ENCODE data around the gene PWWP3B. TPM values are rescaled to one million over a fixed set of nuclear protein-coding genes. Genes with fewer than 3 reads are reported as not detected.

PWWP3B gene
- not detected in 2 replicates for total RNA-seq (2021)
- percentile 4 among the genes with signal in this experiment for Bru-seq, nascent RNA
- BruChase-seq, experiment 1, labeled RNA remaining after a 2-hour chase: percentile 13 among the genes with signal in this experiment
- percentile 8 among the genes with signal in this experiment for BruChase-seq, experiment 2, labeled RNA remaining after a 6-hour chase
- long read RNA-seq: 0 reads

DNA sequence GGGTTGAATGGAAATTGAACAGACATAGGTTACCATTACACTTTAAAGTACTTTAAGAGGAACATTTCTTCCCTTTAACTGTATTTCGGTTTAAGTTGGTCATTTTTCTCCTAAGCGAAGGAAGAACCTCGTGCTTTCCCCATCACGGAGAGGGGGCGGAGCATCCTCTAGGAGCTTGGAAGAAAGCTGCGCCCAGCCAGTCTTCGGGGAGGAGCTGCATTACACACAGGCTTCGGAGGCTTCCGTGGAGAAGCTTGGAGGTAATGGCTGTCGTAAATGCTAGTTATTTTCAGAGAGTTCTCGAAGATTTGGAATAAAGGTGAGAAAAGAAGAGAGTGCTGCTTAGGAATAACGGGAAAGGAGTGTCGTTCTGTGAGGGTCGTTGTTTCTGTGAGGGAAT, at the start of gene PWWP3B:
Gene PWWP3B, plus strand, starts transcription at position 199 of the 400 bp plus-strand sequence. CDS start 37,128 bp downstream, outside the sequence.
- Histone ChIP-seq H3K27me3 (replicated peaks; ENCODE audit: insufficient read depth, low read depth, low read length, poor library complexity) (peaks cover 20% of the 10 kb centered on the region), H3K9me3 (ENCODE audit: low read depth, low read length, poor library complexity, severe bottlenecking) (no peaks in the 10 kb centered on the region), H3K4me3 (ENCODE audit: low read depth, low read length, poor library complexity, severe bottlenecking) (no peak within 1 kb of the TSS), H3K4me1 (ENCODE audit: insufficient read depth, low read length, poor library complexity, severe bottlenecking) (no peaks in the 10 kb centered on the region), H3K27ac (ENCODE audit: low read depth, low read length, poor library complexity, severe bottlenecking) (no peak within 1 kb of the TSS), H3K36me3 (ENCODE audit: insufficient read depth, low read length, poor library complexity, severe bottlenecking) (no peaks in the 10 kb centered on the region)
- ChIA-PET POLR2A (ENCODE audit: low non-redundant PET) (no interaction called here), CTCF (no interaction called here)
- BruUV-seq (replicated peaks): no TSS peak
- intact Hi-C loops (cut with micrococcal nuclease; ENCODE audit: unreplicated experiment): no loop called here
- peak; percentile 5 for DNase-seq (ENCODE audit: low spot score)
- TF ChIP-seq CTCF (conservative IDR thresholded peaks at IDR 0.05; ENCODE audit: low read depth, low read length): no peak
- no peak for TF ChIP-seq EZH2 (IDR thresholded peaks at IDR 0.05; ENCODE audit: borderline replicate concordance, low read depth, low read length, poor library complexity, severe bottlenecking)

GRCh38 chrX:106139048-106139447, 29.1 kb upstream of the PWWP3B start:
- POLR2A ChIA-PET (ENCODE audit: low non-redundant PET): no interaction called here

DNA sequence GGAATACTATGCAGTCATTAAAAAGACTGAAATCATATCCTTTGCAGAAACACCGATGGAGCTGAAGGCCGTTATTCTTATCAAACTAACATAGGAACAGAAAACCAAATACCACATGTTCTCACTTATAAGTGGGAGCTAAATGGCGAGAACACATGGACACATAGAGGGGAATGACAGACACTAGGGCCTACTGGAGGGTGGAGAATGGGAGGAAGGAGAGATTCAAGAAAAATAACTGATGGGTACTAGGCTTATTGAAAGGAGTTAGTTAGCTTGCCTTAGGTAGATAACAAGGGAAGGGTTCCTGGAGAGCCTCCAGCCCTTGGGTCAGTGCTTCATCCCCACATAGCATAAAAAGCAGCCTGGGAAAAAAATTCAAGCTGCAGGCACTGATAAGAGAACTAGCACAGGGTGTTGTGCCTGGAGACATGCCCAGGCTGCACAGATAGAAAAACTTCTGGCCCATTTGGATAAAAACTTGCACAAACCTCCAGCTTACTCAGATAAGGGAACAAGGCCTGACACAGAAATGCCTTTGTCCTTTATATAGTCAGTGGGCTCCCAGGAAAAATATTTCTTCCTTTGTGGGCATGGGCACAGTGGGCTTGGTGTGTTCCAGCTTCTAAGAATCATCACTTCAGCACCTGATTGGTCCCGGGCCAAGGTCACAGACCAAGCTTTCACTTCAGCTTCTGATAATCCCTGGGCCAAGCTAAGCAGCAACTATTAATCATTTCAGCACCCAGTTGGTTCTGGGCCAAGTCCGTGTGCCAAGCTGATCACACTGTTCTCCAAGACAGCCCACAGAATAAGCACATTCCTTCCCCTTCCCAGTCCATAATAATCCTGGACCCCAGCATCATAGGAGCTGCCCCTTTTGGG, 23.1 kb upstream of the PWWP3B start:
- CTCF ChIA-PET: no interaction called here

More at GRCh38 chrX:106139048-106139447, 29.1 kb upstream of the PWWP3B start:
- no peak for TF ChIP-seq EZH2 (IDR thresholded peaks at IDR 0.05; ENCODE audit: borderline replicate concordance, low read depth, low read length, poor library complexity, severe bottlenecking)
- Histone ChIP-seq H3K36me3 (ENCODE audit: insufficient read depth, low read length, poor library complexity, severe bottlenecking) (no peaks in the 10 kb centered on the region), H3K27me3 (replicated peaks; ENCODE audit: insufficient read depth, low read depth, low read length, poor library complexity) (no peaks in the 10 kb centered on the region), H3K9me3 (ENCODE audit: low read depth, low read length, poor library complexity, severe bottlenecking) (peaks cover 7% of the 10 kb centered on the region), H3K4me3 (ENCODE audit: low read depth, low read length, poor library complexity, severe bottlenecking) (no peak overlapping the region), H3K4me1 (ENCODE audit: insufficient read depth, low read length, poor library complexity, severe bottlenecking) (no peaks in the 10 kb centered on the region), H3K27ac (ENCODE audit: low read depth, low read length, poor library complexity, severe bottlenecking) (no peak overlapping the region)
- no peak for DNase-seq (ENCODE audit: low spot score)
- CTCF ChIA-PET: no interaction called here
- intact Hi-C loops (cut with micrococcal nuclease; ENCODE audit: unreplicated experiment): no loop called here
- no TSS peak for BruUV-seq (replicated peaks)

More for the DNA sequence above, 23.1 kb upstream of the PWWP3B start:
- POLR2A ChIA-PET (ENCODE audit: low non-redundant PET): no interaction called here
- no TSS peak for BruUV-seq (replicated peaks)
- intact Hi-C loops (cut with micrococcal nuclease; ENCODE audit: unreplicated experiment): no loop called here
- no peak for DNase-seq (ENCODE audit: low spot score)
- H3K4me1 ChIP-seq (ENCODE audit: insufficient read depth, low read length, poor library complexity, severe bottlenecking): no peaks in the 10 kb centered on the region
- H3K27ac ChIP-seq (ENCODE audit: low read depth, low read length, poor library complexity, severe bottlenecking): no peak overlapping the region
- no peaks in the 10 kb centered on the region for H3K36me3 ChIP-seq (ENCODE audit: insufficient read depth, low read length, poor library complexity, severe bottlenecking)
- H3K4me3 ChIP-seq (ENCODE audit: low read depth, low read length, poor library complexity, severe bottlenecking): no peak overlapping the region
- TF ChIP-seq CTCF (conservative IDR thresholded peaks at IDR 0.05; ENCODE audit: low read depth, low read length): no peak
- TF ChIP-seq EZH2 (IDR thresholded peaks at IDR 0.05; ENCODE audit: borderline replicate concordance, low read depth, low read length, poor library complexity, severe bottlenecking): no peak
- H3K27me3 ChIP-seq (replicated peaks; ENCODE audit: insufficient read depth, low read depth, low read length, poor library complexity): no peaks in the 10 kb centered on the region
- peaks cover 12% of the 10 kb centered on the region for H3K9me3 ChIP-seq (ENCODE audit: low read depth, low read length, poor library complexity, severe bottlenecking)
